Natural killer cell (primary cell): Measurements from ENCODE around the gene ERCC3. TPM values are rescaled to one million over a fixed set of nuclear protein-coding genes. Genes with fewer than 3 reads are reported as not detected.
A peak's percentile ranks its signal among the peaks of the same experiment; 100 is the strongest.

Experiments
- ATAC-seq, 3 donors: fragments of 150-1000 bp in 2 of 3; fragments of 200-7000 bp in 1 of 3; cut with Tn5 transposase; 1 replicate in 1 of 3; 2 replicates in 2 of 3; pipeline ENCODE4 v1.10.0; 2021; ENCODE audit warnings: mild to moderate bottlenecking in 2 of 3, moderate library complexity in 2 of 3
- DNase-seq, 2 donors: peaks; one replicate each; pipeline versions ENCODE4 v3.0.0 to v3.0.0-alpha.2; 2013 to 2021; ENCODE audit warnings: mixed read lengths in 1 of 2
- H3K27ac ChIP-seq: one replicate; pipeline ENCODE4 v1.5.1; 2013; ENCODE audit warnings: mild to moderate bottlenecking, low read length
- H3K27me3 ChIP-seq: one replicate; pipeline ENCODE4 v1.6.1; 2013; ENCODE audit warnings: low read length; ENCODE audit not compliant: control insufficient read depth, insufficient read depth
- H3K36me3 ChIP-seq: one replicate; pipeline ENCODE4 v1.6.1; 2013; ENCODE audit warnings: low read length; ENCODE audit not compliant: control insufficient read depth, insufficient read depth
- H3K4me1 ChIP-seq: one replicate; pipeline ENCODE4 v1.6.1; 2013; ENCODE audit warnings: low read length; ENCODE audit not compliant: control insufficient read depth, insufficient read depth
- H3K4me3 ChIP-seq: one replicate; pipeline ENCODE4 v1.5.1; 2013; ENCODE audit warnings: low read length
- H3K9me3 ChIP-seq: one replicate; pipeline ENCODE4 v1.6.1; 2013; ENCODE audit warnings: low read length; ENCODE audit not compliant: control insufficient read depth, insufficient read depth
- H3K27ac Mint-ChIP-seq, 2 donors: one replicate each; pipeline ENCODE4 v1.8.0; 2022; ENCODE audit warnings: mild to moderate bottlenecking in 2 of 2, mixed read lengths in 2 of 2, moderate library complexity in 1 of 2
- H3K27me3 Mint-ChIP-seq, 2 donors: one replicate each; pipeline ENCODE4 v1.8.0; 2022; ENCODE audit warnings: low read depth in 2 of 2, mixed read lengths in 2 of 2
- H3K36me3 Mint-ChIP-seq: one replicate; pipeline ENCODE4 v1.8.0; 2022; ENCODE audit warnings: mixed read lengths
- H3K4me1 Mint-ChIP-seq, 2 donors: one replicate each; pipeline ENCODE4 v1.8.0; 2022; ENCODE audit warnings: mixed read lengths in 2 of 2
- H3K4me3 Mint-ChIP-seq: one replicate; pipeline ENCODE4 v1.8.0; 2022; ENCODE audit warnings: mild to moderate bottlenecking, moderate library complexity, mixed read lengths
- H3K9me3 Mint-ChIP-seq, 2 donors: one replicate each; pipeline ENCODE4 v1.8.0; 2022; ENCODE audit warnings: mixed read lengths in 2 of 2
- CTCF ChIP-seq: fragments of 200-600 bp; IDR thresholded peaks from one replicate; pipeline ENCODE4 v1.8.0; 2022; ENCODE audit warnings: antibody characterized with exemption
- WGBS: methylation state at CpG from one replicate; pipeline ENCODE4 v1.1.7; 2013; ENCODE audit warnings: missing lambda C conversion rate; ENCODE audit not compliant: insufficient coverage; 5-methylcytosine and 5-hydroxymethylcytosine counted together
- intact Hi-C: fragments of 100-400 bp; cut with micrococcal nuclease; formaldehyde crosslinking; loops from one replicate; pipeline ENCODE4 v1.14.2; 2022
- total RNA-seq, 4 donors: library from RNA; stranded (reverse); fragments of 120-200 nt in 1 of 4; gene quantifications; one replicate each; pipeline versions ENCODE4 v1.2.3 to v1.2.4, GENCODE V29; 2013 to 2022

The ERCC3 gene
- total RNA-seq, 3 donors from 2014 or later (not counting 1 experiment from before 2014, with no cell fraction given) = 56.3 to 70.0 (median 61.7) TPM

DNA sequence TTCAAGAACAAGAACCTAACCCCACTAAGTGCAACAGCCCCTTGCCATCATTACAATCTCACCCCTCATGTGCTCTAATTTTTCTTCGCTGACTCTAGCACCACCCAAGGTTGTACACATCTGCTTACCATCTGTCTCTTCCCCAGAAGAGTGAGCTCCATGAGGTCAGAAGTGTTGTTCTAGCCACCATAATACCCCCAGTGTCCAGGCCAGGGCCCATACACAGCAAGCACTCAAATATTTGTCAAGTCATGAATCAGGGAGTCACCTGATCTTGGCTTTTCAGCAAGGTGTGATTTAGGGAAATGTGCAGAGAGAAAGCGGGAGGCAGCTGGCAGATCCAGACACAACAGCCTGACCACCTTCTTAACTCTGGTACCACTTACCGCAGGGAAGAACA lies 5.7 kb downstream of the ERCC3 start:
- Mint-ChIP-seq H3K4me3 (no peak overlapping the region), H3K36me3 (peaks cover 33% of the 10 kb centered on the region), H3K27ac (peak overlapping the region in 1 of 2 donors; percentile 31), H3K9me3 (no peaks in the 10 kb centered on the region), H3K27me3 (no peaks in the 10 kb centered on the region), H3K4me1 (peaks cover 26 to 36% of the 10 kb centered on the region in 2 donors)
- Histone ChIP-seq H3K4me1 (peaks cover 6% of the 10 kb centered on the region), H3K36me3 (peaks cover 74% of the 10 kb centered on the region), H3K9me3 (no peaks in the 10 kb centered on the region), H3K27me3 (no peaks in the 10 kb centered on the region), H3K4me3 (no peak overlapping the region), H3K27ac (no peak overlapping the region)
- WGBS = 100% methylated on average over 3 of the region's 3 CpGs
- ATAC-seq (no peak), DNase-seq (no peak)
- intact Hi-C loops = no loop called here
- TF ChIP-seq CTCF = no peak

DNA sequence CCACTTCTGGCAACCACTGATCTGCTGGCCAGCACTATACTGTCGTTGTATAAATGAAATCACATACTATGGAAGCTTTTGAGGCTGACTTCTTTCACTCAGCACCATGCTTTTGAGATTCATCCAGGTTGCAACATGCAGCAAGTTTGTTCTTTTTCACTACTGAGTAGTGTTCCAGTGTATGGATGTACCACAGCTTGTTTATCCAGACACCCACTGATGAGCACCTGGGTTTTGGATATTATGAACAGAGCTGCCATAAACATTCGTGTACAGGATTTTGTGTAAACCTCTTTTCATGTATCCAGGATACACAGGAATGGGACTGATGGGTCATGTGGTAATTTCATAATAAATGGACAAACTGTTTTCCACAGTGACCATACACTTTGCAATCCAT lies 10.7 kb downstream of the ERCC3 start:
- peaks cover 77% of the 10 kb centered on the region for H3K36me3 ChIP-seq
- WGBS = 100% methylated on average over 2 of the region's 2 CpGs
- DNase-seq = no peak
- Mint-ChIP-seq H3K9me3 (no peaks in the 10 kb centered on the region), H3K27me3 (no peaks in the 10 kb centered on the region), H3K36me3 (peaks cover 43% of the 10 kb centered on the region), H3K4me3 (no peak overlapping the region), H3K27ac (peak overlapping the region in 1 of 2 donors; percentile 79), H3K4me1 (peaks cover 36 to 38% of the 10 kb centered on the region in 2 donors)
- no peak for ATAC-seq
- H3K4me1 ChIP-seq = no peaks in the 10 kb centered on the region
- no peak overlapping the region for H3K4me3 ChIP-seq
- intact Hi-C loops = no loop called here
- no peak overlapping the region for H3K27ac ChIP-seq
- no peaks in the 10 kb centered on the region for H3K27me3 ChIP-seq
- no peak for TF ChIP-seq CTCF
- H3K9me3 ChIP-seq = no peaks in the 10 kb centered on the region

DNA sequence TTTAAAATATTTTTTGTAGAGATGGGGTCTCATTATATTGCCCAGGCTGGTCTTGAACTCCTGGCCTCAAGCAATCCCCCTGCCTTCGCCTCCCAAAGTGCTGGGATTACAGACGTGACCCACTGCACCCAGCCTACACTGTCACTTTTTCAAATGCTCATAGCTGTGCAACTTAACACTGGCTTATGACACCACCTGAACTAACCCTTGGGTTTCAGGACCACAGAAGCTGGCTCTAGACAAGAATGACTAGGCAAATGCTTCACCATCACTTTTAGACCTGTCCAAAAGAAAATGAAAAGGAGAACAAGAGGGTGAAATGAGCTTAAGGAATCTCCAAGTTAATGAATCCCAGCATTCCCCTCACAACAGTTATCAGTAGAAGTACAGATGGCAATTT lies 13.3 kb downstream of the ERCC3 start:
- peak overlapping the region in 1 of 2 donors; percentile 79 for H3K27ac Mint-ChIP-seq
- H3K9me3 ChIP-seq = no peaks in the 10 kb centered on the region
- H3K36me3 ChIP-seq = peaks cover 77% of the 10 kb centered on the region
- no peaks in the 10 kb centered on the region for H3K27me3 ChIP-seq
- H3K4me1 Mint-ChIP-seq = peaks cover 36 to 38% of the 10 kb centered on the region in 2 donors
- H3K36me3 Mint-ChIP-seq = peaks cover 37% of the 10 kb centered on the region
- intact Hi-C loops = no loop called here
- WGBS = 94% methylated on average over 2 of the region's 2 CpGs
- DNase-seq = no peak
- H3K27ac ChIP-seq = no peak overlapping the region
- no peaks in the 10 kb centered on the region for H3K27me3 Mint-ChIP-seq
- ATAC-seq = no peak
- no peak overlapping the region for H3K4me3 ChIP-seq
- H3K9me3 Mint-ChIP-seq = no peaks in the 10 kb centered on the region
- no peak overlapping the region for H3K4me3 Mint-ChIP-seq
- H3K4me1 ChIP-seq = no peaks in the 10 kb centered on the region
- no peak for TF ChIP-seq CTCF

DNA sequence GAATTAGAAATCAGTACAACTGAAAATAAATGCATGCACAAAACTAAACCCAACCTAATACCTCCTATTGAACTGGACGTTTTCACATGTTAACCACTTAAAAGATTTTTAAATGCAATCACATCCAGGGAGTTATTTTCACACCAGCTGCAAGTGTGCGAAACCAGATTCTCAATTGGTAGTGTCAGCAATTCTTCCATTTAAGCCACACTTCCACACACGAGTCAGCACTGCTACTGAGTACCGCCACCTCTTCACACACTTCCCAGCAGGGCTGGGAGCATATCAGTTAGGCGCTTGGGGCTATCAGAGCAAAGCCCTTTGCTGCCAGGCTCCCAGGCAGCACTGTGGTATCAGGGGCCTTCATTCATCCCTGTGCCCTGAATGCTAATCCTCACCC lies 14.2 kb downstream of the ERCC3 start:
- Mint-ChIP-seq H3K9me3 (no peaks in the 10 kb centered on the region), H3K4me1 (peaks cover 36 to 44% of the 10 kb centered on the region in 2 donors), H3K36me3 (peaks cover 42% of the 10 kb centered on the region), H3K27me3 (no peaks in the 10 kb centered on the region), H3K27ac (no peak overlapping the region), H3K4me3 (no peak overlapping the region)
- WGBS = 77% methylated on average over 5 of the region's 5 CpGs
- no peak for ATAC-seq
- no peaks in the 10 kb centered on the region for H3K4me1 ChIP-seq
- H3K9me3 ChIP-seq = no peaks in the 10 kb centered on the region
- DNase-seq = no peak
- H3K36me3 ChIP-seq = peaks cover 80% of the 10 kb centered on the region
- H3K27me3 ChIP-seq = no peaks in the 10 kb centered on the region
- TF ChIP-seq CTCF = no peak
- intact Hi-C loops = no loop called here
- H3K4me3 ChIP-seq = no peak overlapping the region
- no peak overlapping the region for H3K27ac ChIP-seq
